K562 (cell line): ENCODE results near the gene NBEAL2. TPM values are rescaled to one million over a fixed set of nuclear protein-coding genes. Genes with fewer than 3 reads are reported as not detected.

Experiments used
- CCNT2 ChIP-seq: IDR thresholded peaks from 2 replicates; pipeline ENCODE4 v1.6.1; 2011; ENCODE audit warnings: borderline replicate concordance, low read depth, mild to moderate bottlenecking, moderate library complexity, mixed read lengths, low read length; ENCODE audit not compliant: insufficient read length; ENCODE audit errors: extremely low read depth
- CTBP1 ChIP-seq: fragments of 450-650 bp; IDR thresholded peaks from 2 replicates; pipeline ENCODE4 v1.6.1; 2016; ENCODE audit warnings: borderline replicate concordance
- GTF2E2 ChIP-seq: fragments of 200-800 bp; sonication (Bioruptor generic); IDR thresholded peaks from 2 replicates; pipeline ENCODE4 v1.6.1; 2016; ENCODE audit warnings: missing genetic modification characterization, missing compliant biosample characterization
- MAFF ChIP-seq: IDR thresholded peaks from 2 replicates; pipeline ENCODE4 v1.6.1; 2012; ENCODE audit warnings: low read length, improper control_type of control experiment
- NR2C2 ChIP-seq, 2 experiments: fragments of 200-800 bp in 1 of 2; sonication (Bioruptor generic) in 1 of 2; sonication (generic) in 1 of 2; formaldehyde crosslinking in 1 of 2; IDR thresholded peaks; 2 replicates each; pipeline versions ENCODE4 v1.6.1 to v1.8.0; 2016 to 2022; ENCODE audit warnings: mild to moderate bottlenecking in 1 of 2, missing compliant biosample characterization in 1 of 2, missing genetic modification characterization in 1 of 2, missing genetic modification reagents in 1 of 2
- SOX6 ChIP-seq: fragments of 450-650 bp; IDR thresholded peaks from 2 replicates; pipeline ENCODE4 v1.6.1; 2014; ENCODE audit warnings: mild to moderate bottlenecking
- SRF ChIP-seq, 2 experiments: fragments of 250-450, 450-650 bp in 1 of 2; sonication (Bioruptor Pico) in 1 of 2; sonication (generic) in 1 of 2; formaldehyde crosslinking; IDR thresholded peaks; 2 replicates each; pipeline versions ENCODE4 v1.5.0 to v1.5.1; 2020 to 2022; ENCODE audit warnings: mild to moderate bottlenecking in 1 of 2, missing genetic modification reagents in 1 of 2
- TARDBP ChIP-seq: fragments of 450-650 bp; IDR thresholded peaks from 2 replicates; pipeline ENCODE4 v1.6.1; 2016
- TBL1XR1 ChIP-seq, 2 experiments: IDR thresholded peaks; 2 replicates each; pipeline ENCODE4 v1.6.1; 2012; ENCODE audit warnings: improper control_type of control experiment in 2 of 2, low read length in 2 of 2, mild to moderate bottlenecking in 1 of 2
- TEAD1 ChIP-seq, 2 experiments: fragments of 450-650 bp in 1 of 2; sonication (generic) in 1 of 2; formaldehyde crosslinking; IDR thresholded peaks; 2 replicates each; pipeline versions ENCODE4 v1.4.0 to v1.8.0; 2020 to 2022; ENCODE audit warnings: mild to moderate bottlenecking in 2 of 2, missing genetic modification reagents in 1 of 2
- TRIM28 ChIP-seq: fragments of 450-650 bp; IDR thresholded peaks from 2 replicates; pipeline ENCODE4 v1.6.1; 2017
- ZNF780A ChIP-seq: fragments of 250-450 bp; sonication (Bioruptor Pico); IDR thresholded peaks from 2 replicates; pipeline ENCODE4 v1.5.0; 2021; ENCODE audit warnings: mild to moderate bottlenecking
- polyA plus RNA-seq, 8 experiments: library from polyadenylated mRNA; depleted of rRNA in 4 of 8; stranded (reverse) in 5 of 8; unstranded in 3 of 8; fragments of >200 nt; fragmentation: Nextera tagmentation in 2 of 8; fragmentation: Illumina TruSeq in 1 of 8; extraction: Ambion mirVana in 2 of 8; extraction: Trizol in 1 of 8; gene quantifications; 2 replicates each; pipeline versions ENCODE4 v1.2.1 to v1.2.3, GENCODE V29; 2011 to 2014; ENCODE audit warnings: inconsistent platforms in 1 of 8, missing spikeins in 1 of 8
- total RNA-seq, 7 experiments: library from RNA; depleted of rRNA in 6 of 7; stranded (reverse); fragments of >200 nt in 6 of 7; fragmentation: Illumina TruSeq in 2 of 7; extraction: Trizol in 2 of 7; gene quantifications; 2 replicates each; pipeline versions ENCODE4 v1.2.1 to v1.2.3, GENCODE V29; 2011 to 2021; ENCODE audit warnings: low replicate concordance in 1 of 7
- TF ChIP-seq, protein P1 (sequence below): sonication (generic); formaldehyde crosslinking; IDR thresholded peaks from 2 replicates; pipeline ENCODE4 v1.9.0; 2022; ENCODE audit warnings: mild to moderate bottlenecking, missing genetic modification reagents
- TF ChIP-seq, protein P2 (sequence below), 2 experiments: fragments of 200-800 bp in 1 of 2; sonication (Bioruptor generic) in 1 of 2; sonication (generic) in 1 of 2; formaldehyde crosslinking in 1 of 2; IDR thresholded peaks in 1 of 2; conservative IDR thresholded peaks in 1 of 2; 2 replicates each; pipeline versions ENCODE4 v1.5.0 to v1.6.1; 2016 to 2020; ENCODE audit warnings: missing compliant biosample characterization in 1 of 2, missing genetic modification characterization in 1 of 2, missing genetic modification reagents in 1 of 2
- TF ChIP-seq, protein P3 (sequence below): fragments of 250-450 bp; sonication (Bioruptor Pico); IDR thresholded peaks from 2 replicates; pipeline ENCODE4 v1.4.0; 2020

The NBEAL2 gene
- total and polyA plus RNA-seq, 9 of the 15 experiments (the other 6 are each of a cell fraction or from before 2014, with no cell fraction given): 0.06 to 114 (median 29.6) TPM

DNA sequence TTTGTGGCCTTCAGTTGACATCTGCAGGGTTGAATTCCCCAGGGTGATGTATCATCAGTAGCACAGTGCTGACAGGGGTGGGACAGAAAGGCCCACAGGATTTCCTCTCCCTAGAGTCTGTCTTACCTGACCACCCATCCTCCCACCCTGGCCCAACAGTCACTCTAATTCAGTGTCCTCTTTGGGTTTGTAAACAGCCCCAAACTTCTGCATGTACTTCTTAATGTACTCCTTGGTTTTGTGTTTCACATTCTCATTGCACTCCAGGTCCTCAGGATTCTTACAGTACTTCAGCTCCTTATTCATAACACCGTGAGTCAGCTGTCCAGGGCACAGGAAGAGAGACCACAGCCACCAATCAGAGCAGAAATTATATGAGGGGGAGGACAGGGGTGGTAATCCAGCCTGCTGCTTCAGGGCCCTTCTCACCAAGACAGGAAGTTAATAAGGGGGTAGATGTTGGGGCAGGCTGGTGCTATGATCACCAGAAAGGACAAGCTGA lies 37.5 kb downstream of the NBEAL2 start (continued):
- TF ChIP-seq, protein P1, sequence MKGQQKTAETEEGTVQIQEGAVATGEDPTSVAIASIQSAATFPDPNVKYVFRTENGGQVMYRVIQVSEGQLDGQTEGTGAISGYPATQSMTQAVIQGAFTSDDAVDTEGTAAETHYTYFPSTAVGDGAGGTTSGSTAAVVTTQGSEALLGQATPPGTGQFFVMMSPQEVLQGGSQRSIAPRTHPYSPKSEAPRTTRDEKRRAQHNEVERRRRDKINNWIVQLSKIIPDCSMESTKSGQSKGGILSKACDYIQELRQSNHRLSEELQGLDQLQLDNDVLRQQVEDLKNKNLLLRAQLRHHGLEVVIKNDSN (CRISPR knock-in tag): peak; percentile 24; the same call in 1 of the 2 replicates
- TF ChIP-seq GTF2E2 (0 out of 2 replicates have a peak, but pooled peaks have one; percentile 12), CTBP1 (0 out of 2 replicates have a peak, but pooled peaks have one; percentile 27), NR2C2 (CRISPR knock-in tag; IDR thresholded peaks at IDR 0.05) (no peak), NR2C2 (tag; IDR thresholded peaks at IDR 0.05) (peak; percentile 28; the same call in 1 of the 2 replicates), TEAD1 (CRISPR knock-in tag; IDR thresholded peaks at IDR 0.05) (0 out of 4 replicates have a peak, but pooled peaks of 1 of the 2 experiments have one; percentile 56), CCNT2 (peak; percentile 47), ZNF780A (CRISPR knock-in tag) (no peak), TBL1XR1 (IDR thresholded peaks at IDR 0.05; ENCODE audit: low read length in 2 of 2) (peak in 1 of 2 experiments; percentile 60; a peak in 1 of 4 replicates), SRF (CRISPR knock-in tag; IDR thresholded peaks at IDR 0.05) (0 out of 4 replicates have a peak, but pooled peaks of 1 of the 2 experiments have one; percentile 28), TRIM28 (peak; percentile 44; the same call in 1 of the 2 replicates), TARDBP (no peak; the same call in 1 of the 2 replicates), MAFF (peak; percentile 72), SOX6 (peak; percentile 46)
- TF ChIP-seq, protein P2, sequence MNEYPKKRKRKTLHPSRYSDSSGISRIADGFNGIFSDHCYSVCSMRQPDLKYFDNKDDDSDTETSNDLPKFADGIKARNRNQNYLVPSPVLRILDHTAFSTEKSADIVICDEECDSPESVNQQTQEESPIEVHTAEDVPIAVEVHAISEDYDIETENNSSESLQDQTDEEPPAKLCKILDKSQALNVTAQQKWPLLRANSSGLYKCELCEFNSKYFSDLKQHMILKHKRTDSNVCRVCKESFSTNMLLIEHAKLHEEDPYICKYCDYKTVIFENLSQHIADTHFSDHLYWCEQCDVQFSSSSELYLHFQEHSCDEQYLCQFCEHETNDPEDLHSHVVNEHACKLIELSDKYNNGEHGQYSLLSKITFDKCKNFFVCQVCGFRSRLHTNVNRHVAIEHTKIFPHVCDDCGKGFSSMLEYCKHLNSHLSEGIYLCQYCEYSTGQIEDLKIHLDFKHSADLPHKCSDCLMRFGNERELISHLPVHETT (CRISPR knock-in tag; conservative IDR thresholded peaks at IDR 0.05 in 1 of 2, IDR thresholded peaks at IDR 0.05 in 1 of 2): peak in 1 of 2 experiments; percentile 60; a peak in 1 of 4 replicates
- TF ChIP-seq, protein P3, sequence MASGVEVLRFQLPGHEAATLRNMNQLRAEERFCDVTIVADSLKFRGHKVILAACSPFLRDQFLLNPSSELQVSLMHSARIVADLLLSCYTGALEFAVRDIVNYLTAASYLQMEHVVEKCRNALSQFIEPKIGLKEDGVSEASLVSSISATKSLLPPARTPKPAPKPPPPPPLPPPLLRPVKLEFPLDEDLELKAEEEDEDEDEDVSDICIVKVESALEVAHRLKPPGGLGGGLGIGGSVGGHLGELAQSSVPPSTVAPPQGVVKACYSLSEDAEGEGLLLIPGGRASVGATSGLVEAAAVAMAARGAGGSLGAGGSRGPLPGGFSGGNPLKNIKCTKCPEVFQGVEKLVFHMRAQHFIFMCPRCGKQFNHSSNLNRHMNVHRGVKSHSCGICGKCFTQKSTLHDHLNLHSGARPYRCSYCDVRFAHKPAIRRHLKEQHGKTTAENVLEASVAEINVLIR (CRISPR knock-in tag): no peak
